Liver (tissue), 9 donors: Measurements from ENCODE around the gene DTWD2. TPM values are rescaled to one million over a fixed set of nuclear protein-coding genes. Genes with fewer than 3 reads are reported as not detected.

Experiments used
- DNase-seq: peaks from one replicate; pipeline ENCODE4 v3.0.0-alpha.2; 2017; ENCODE audit warnings: low spot score
- H3K27ac ChIP-seq, 2 donors: one replicate each; pipeline ENCODE4 v1.7.0; 2013; ENCODE audit warnings: inconsistent platforms in 2 of 2, low read length in 2 of 2, control low read depth in 1 of 2, low read depth in 1 of 2, mild to moderate bottlenecking in 1 of 2
- H3K27me3 ChIP-seq, 4 donors: one replicate each; pipeline versions ENCODE4 v1.6.1 to v1.7.0; 2013; ENCODE audit warnings: low read length in 3 of 4, inconsistent platforms in 1 of 4, mild to moderate bottlenecking in 1 of 4, moderate library complexity in 1 of 4; ENCODE audit not compliant: control insufficient read depth in 4 of 4, insufficient read depth in 4 of 4
- H3K36me3 ChIP-seq, 4 donors: one replicate each; pipeline versions ENCODE4 v1.6.1 to v1.7.0; 2013; ENCODE audit warnings: low read length in 3 of 4, mild to moderate bottlenecking in 3 of 4, low read depth in 1 of 4, moderate library complexity in 1 of 4; ENCODE audit not compliant: control insufficient read depth in 4 of 4, insufficient read depth in 3 of 4
- H3K4me1 ChIP-seq, 4 donors: one replicate each; pipeline versions ENCODE4 v1.6.1 to v1.7.0; 2013; ENCODE audit warnings: low read length in 3 of 4, mild to moderate bottlenecking in 3 of 4, moderate library complexity in 1 of 4; ENCODE audit not compliant: control insufficient read depth in 4 of 4, insufficient read depth in 4 of 4
- H3K4me3 ChIP-seq, 3 donors: one replicate each; pipeline versions ENCODE4 v1.6.1 to v1.7.0; 2013; ENCODE audit warnings: low read length in 3 of 3, control low read depth in 1 of 3, low read depth in 1 of 3, mild to moderate bottlenecking in 1 of 3
- H3K9ac ChIP-seq, 2 donors: one replicate each; pipeline ENCODE4 v1.7.0; 2013; ENCODE audit warnings: low read length in 2 of 2, mild to moderate bottlenecking in 2 of 2, moderate library complexity in 2 of 2, control low read depth in 1 of 2, low read depth in 1 of 2
- H3K9me3 ChIP-seq, 4 donors: one replicate each; pipeline versions ENCODE4 v1.6.1 to v1.7.0; 2013; ENCODE audit warnings: low read length in 3 of 4; ENCODE audit not compliant: control insufficient read depth in 4 of 4
- EGR1 ChIP-seq, 2 donors: IDR thresholded peaks; 2 replicates each; pipeline ENCODE4 v1.6.1; 2016 to 2018; ENCODE audit warnings: antibody characterized with exemption in 2 of 2, low read depth in 2 of 2
- FOXA1 ChIP-seq: IDR thresholded peaks from 2 replicates; pipeline ENCODE4 v1.6.1; 2016; ENCODE audit warnings: antibody characterized with exemption
- FOXA2 ChIP-seq: IDR thresholded peaks from 2 replicates; pipeline ENCODE4 v1.6.1; 2016; ENCODE audit warnings: antibody characterized with exemption
- GABPA ChIP-seq, 2 donors: IDR thresholded peaks in 1 of 2; conservative IDR thresholded peaks in 1 of 2; 2 replicates each; pipeline ENCODE4 v1.6.1; 2016; ENCODE audit warnings: antibody characterized with exemption in 2 of 2, mild to moderate bottlenecking in 1 of 2, moderate library complexity in 1 of 2
- HNF4A ChIP-seq, 2 donors: conservative IDR thresholded peaks; 2 replicates each; pipeline ENCODE4 v1.6.1; 2016; ENCODE audit warnings: antibody characterized with exemption in 2 of 2, mild to moderate bottlenecking in 2 of 2
- HNF4G ChIP-seq: IDR thresholded peaks from 2 replicates; pipeline ENCODE4 v1.6.1; 2016; ENCODE audit warnings: antibody characterized with exemption
- NR2F2 ChIP-seq: IDR thresholded peaks from 2 replicates; pipeline ENCODE4 v1.6.1; 2016; ENCODE audit warnings: antibody characterized with exemption
- RXRA ChIP-seq, 2 donors: IDR thresholded peaks; 2 replicates each; pipeline ENCODE4 v1.6.1; 2017 to 2018; ENCODE audit warnings: antibody characterized with exemption in 2 of 2, mild to moderate bottlenecking in 1 of 2
- TAF1 ChIP-seq: conservative IDR thresholded peaks from 2 replicates; pipeline ENCODE4 v1.6.1; 2016; ENCODE audit warnings: antibody characterized with exemption, mild to moderate bottlenecking
- YY1 ChIP-seq: IDR thresholded peaks from 2 replicates; pipeline ENCODE4 v1.6.1; 2016; ENCODE audit warnings: antibody characterized with exemption, mild to moderate bottlenecking
- WGBS: extraction: QIAGEN DNeasy Blood & Tissue Kit; methylation state at CpG from one replicate; pipeline ENCODE4 v1.1.7; 2013; 5-methylcytosine and 5-hydroxymethylcytosine counted together
- polyA plus RNA-seq, 2 donors: library from polyadenylated mRNA; stranded (reverse) in 1 of 2; unstranded in 1 of 2; fragments of 200-250 nt in 1 of 2; fragments of >200 nt in 1 of 2; fragmentation: Nextera tagmentation in 1 of 2; extraction: Ambion mirVana in 1 of 2; gene quantifications; one replicate each; pipeline versions ENCODE4 v1.2.1 to v1.2.3, GENCODE V29; 2013 to 2015
- total RNA-seq, 2 donors: library from RNA; depleted of rRNA; stranded (reverse); fragments of >200 nt; gene quantifications; one replicate each; pipeline ENCODE4 v1.2.3, GENCODE V29; 2014
- TF ChIP-seq, protein P1 (sequence below): IDR thresholded peaks from 2 replicates; pipeline ENCODE4 v1.6.1; 2016; ENCODE audit warnings: antibody characterized with exemption
- TF ChIP-seq, protein P2 (sequence below): IDR thresholded peaks from 2 replicates; pipeline ENCODE4 v1.6.1; 2016; ENCODE audit warnings: antibody characterized with exemption
- TF ChIP-seq, protein P3 (sequence below): fragments of 150-350 bp; IDR thresholded peaks from 2 replicates; pipeline ENCODE4 v1.5.1; 2017; ENCODE audit warnings: improper control_type of control experiment, low read depth, low read length; ENCODE audit not compliant: missing input control
- TF ChIP-seq, protein P4 (sequence below): IDR thresholded peaks from 2 replicates; pipeline ENCODE4 v1.6.1; 2016; ENCODE audit warnings: antibody characterized with exemption
- TF ChIP-seq, protein P5 (sequence below): IDR thresholded peaks from 2 replicates; pipeline ENCODE4 v1.6.1; 2016; ENCODE audit warnings: antibody characterized with exemption, mild to moderate bottlenecking
- donor health status: healthy.
- donor health status: healthy.
- donor health status: healthy.
- donor health status: healthy.
- donor health status: healthy.

DTWD2 gene
- total and polyA plus RNA-seq, 4 donors: 2.3 to 10.7 (median 4.3) TPM

DNA sequence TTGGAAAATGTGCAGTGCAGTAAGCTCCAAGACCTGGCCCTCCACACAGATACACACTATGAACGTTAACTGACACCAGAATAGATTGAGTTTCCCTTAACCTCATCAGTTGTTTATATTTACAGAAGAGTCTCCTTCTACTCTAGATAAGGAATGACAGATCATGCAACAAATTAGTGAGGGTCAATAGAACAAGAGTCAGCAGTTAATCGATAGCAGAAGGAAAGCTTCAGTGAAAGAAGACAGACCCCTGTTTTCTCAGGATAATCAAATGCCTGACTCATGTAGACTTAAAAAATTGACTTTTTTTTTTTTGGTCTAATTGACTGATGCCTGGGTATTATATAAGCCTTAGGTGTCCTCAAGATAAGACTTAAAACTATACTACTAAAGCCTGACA, 179.9 kb downstream of the DTWD2 start:
- DNase-seq: no peak
- 44% methylated on average over 2 of the region's 2 CpGs for WGBS
- Histone ChIP-seq H3K4me1 (no peaks in the 10 kb centered on the region), H3K27me3 (no peaks in the 10 kb centered on the region), H3K9me3 (peaks cover 0 to 4% (median 0%) of the 10 kb centered on the region in 4 donors), H3K9ac (no peak overlapping the region), H3K36me3 (no peaks in the 10 kb centered on the region), H3K27ac (no peak overlapping the region), H3K4me3 (no peak overlapping the region)
- no peak for TF ChIP-seq FOXA2

DNA sequence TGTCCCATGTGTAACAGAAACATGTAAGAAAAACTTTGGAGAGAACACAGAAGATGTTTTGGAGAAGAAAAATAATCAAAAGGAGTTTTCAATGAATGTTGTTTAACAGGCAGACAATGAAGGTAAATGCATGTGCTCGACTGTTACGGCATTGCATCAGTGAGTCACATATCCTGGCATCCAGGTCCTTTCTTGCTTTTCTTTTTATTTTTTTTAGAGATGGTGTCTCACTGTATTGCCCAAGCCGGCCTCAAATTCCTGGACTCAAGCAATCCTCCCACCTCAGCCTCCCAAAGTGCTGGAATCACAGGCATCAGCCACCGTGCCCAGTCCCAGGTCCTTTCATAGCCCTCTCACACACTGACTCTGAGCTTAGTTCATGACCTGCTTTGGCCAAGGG, 181.8 kb downstream of the DTWD2 start:
- H3K27ac ChIP-seq: no peak overlapping the region
- H3K9ac ChIP-seq: no peak overlapping the region
- H3K4me3 ChIP-seq: no peak overlapping the region
- H3K4me1 ChIP-seq: no peaks in the 10 kb centered on the region
- H3K9me3 ChIP-seq: peaks cover 0 to 4% (median 0%) of the 10 kb centered on the region in 4 donors
- no peaks in the 10 kb centered on the region for H3K27me3 ChIP-seq
- 97% methylated on average over 4 of the region's 4 CpGs for WGBS
- H3K36me3 ChIP-seq: no peaks in the 10 kb centered on the region
- TF ChIP-seq GABPA (IDR thresholded peaks at IDR 0.05 in 1 of 2, conservative IDR thresholded peaks at IDR 0.05 in 1 of 2): no peak
- TF ChIP-seq HNF4A (conservative IDR thresholded peaks at IDR 0.05): no peak
- TF ChIP-seq, protein P1, sequence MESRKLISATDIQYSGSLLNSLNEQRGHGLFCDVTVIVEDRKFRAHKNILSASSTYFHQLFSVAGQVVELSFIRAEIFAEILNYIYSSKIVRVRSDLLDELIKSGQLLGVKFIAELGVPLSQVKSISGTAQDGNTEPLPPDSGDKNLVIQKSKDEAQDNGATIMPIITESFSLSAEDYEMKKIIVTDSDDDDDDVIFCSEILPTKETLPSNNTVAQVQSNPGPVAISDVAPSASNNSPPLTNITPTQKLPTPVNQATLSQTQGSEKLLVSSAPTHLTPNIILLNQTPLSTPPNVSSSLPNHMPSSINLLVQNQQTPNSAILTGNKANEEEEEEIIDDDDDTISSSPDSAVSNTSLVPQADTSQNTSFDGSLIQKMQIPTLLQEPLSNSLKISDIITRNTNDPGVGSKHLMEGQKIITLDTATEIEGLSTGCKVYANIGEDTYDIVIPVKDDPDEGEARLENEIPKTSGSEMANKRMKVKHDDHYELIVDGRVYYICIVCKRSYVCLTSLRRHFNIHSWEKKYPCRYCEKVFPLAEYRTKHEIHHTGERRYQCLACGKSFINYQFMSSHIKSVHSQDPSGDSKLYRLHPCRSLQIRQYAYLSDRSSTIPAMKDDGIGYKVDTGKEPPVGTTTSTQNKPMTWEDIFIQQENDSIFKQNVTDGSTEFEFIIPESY: no peak
- TF ChIP-seq, protein P2, sequence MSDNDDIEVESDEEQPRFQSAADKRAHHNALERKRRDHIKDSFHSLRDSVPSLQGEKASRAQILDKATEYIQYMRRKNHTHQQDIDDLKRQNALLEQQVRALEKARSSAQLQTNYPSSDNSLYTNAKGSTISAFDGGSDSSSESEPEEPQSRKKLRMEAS: no peak
- TF ChIP-seq RXRA (IDR thresholded peaks at IDR 0.05): no peak
- DNase-seq: no peak

DNA sequence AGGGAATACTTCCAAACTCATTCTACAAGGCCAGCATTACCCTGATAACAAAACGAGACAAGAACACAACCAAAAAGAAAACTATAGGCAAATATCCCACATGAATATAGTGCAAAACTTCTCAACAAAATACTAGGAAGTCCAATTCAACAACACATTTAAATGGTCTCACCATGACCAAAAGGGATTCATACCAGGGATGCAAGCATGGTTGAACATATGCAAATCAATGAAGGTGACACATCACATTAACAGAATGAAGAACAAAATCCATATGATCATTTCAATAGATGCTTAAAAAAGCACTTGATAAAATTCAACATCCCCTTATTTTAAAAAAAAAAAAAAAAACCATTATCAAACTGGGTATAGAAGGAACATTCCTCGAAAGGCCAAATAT, 186.0 kb downstream of the DTWD2 start:
- Histone ChIP-seq H3K4me3 (no peak overlapping the region), H3K36me3 (no peaks in the 10 kb centered on the region), H3K4me1 (no peaks in the 10 kb centered on the region), H3K9ac (no peak overlapping the region), H3K27ac (no peak overlapping the region), H3K9me3 (no peaks in the 10 kb centered on the region), H3K27me3 (no peaks in the 10 kb centered on the region)
- TF ChIP-seq, protein P3, sequence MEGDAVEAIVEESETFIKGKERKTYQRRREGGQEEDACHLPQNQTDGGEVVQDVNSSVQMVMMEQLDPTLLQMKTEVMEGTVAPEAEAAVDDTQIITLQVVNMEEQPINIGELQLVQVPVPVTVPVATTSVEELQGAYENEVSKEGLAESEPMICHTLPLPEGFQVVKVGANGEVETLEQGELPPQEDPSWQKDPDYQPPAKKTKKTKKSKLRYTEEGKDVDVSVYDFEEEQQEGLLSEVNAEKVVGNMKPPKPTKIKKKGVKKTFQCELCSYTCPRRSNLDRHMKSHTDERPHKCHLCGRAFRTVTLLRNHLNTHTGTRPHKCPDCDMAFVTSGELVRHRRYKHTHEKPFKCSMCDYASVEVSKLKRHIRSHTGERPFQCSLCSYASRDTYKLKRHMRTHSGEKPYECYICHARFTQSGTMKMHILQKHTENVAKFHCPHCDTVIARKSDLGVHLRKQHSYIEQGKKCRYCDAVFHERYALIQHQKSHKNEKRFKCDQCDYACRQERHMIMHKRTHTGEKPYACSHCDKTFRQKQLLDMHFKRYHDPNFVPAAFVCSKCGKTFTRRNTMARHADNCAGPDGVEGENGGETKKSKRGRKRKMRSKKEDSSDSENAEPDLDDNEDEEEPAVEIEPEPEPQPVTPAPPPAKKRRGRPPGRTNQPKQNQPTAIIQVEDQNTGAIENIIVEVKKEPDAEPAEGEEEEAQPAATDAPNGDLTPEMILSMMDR: no peak
- TF ChIP-seq YY1 (no peak), HNF4A (conservative IDR thresholded peaks at IDR 0.05) (no peak)
- 96% methylated on average over 2 of the region's 2 CpGs for WGBS
- no peak for DNase-seq

DNA sequence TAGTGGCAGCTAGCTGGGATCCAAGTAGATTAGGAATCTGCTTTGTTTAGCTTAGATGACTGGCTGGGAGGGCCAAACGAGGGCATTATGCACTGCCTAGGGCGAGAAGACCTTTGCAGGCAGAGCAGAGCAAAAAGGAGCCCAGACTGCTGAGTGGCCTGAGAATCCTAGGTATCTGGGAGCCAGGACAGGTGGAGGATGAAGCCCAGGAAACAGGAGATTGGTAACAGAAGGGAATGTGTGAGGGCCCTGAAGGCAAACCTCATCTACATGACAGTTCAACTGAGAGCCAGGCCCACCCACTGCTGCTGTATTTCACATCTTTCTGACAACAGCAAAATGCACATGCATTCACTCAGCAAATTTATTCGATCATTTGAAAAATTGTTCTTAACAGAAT, 192.3 kb downstream of the DTWD2 start:
- no peak for DNase-seq
- Histone ChIP-seq H3K9ac (no peak overlapping the region), H3K36me3 (no peaks in the 10 kb centered on the region), H3K9me3 (no peaks in the 10 kb centered on the region), H3K27me3 (no peaks in the 10 kb centered on the region), H3K4me3 (no peak overlapping the region), H3K27ac (no peak overlapping the region), H3K4me1 (peaks cover 0 to 26% (median 18%) of the 10 kb centered on the region in 4 donors)
- 94% methylated on average over 3 of the region's 3 CpGs for WGBS
- TF ChIP-seq, protein P4, sequence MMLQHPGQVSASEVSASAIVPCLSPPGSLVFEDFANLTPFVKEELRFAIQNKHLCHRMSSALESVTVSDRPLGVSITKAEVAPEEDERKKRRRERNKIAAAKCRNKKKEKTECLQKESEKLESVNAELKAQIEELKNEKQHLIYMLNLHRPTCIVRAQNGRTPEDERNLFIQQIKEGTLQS: no peak
- TF ChIP-seq TAF1 (no peak), NR2F2 (no peak), HNF4G (no peak), GABPA (IDR thresholded peaks at IDR 0.05 in 1 of 2, conservative IDR thresholded peaks at IDR 0.05 in 1 of 2) (no peak), FOXA2 (no peak), RXRA (IDR thresholded peaks at IDR 0.05) (no peak), EGR1 (IDR thresholded peaks at IDR 0.05; ENCODE audit: low read depth in 2 of 2) (no peak), HNF4A (conservative IDR thresholded peaks at IDR 0.05) (no peak), FOXA1 (no peak)
- TF ChIP-seq, protein P5, sequence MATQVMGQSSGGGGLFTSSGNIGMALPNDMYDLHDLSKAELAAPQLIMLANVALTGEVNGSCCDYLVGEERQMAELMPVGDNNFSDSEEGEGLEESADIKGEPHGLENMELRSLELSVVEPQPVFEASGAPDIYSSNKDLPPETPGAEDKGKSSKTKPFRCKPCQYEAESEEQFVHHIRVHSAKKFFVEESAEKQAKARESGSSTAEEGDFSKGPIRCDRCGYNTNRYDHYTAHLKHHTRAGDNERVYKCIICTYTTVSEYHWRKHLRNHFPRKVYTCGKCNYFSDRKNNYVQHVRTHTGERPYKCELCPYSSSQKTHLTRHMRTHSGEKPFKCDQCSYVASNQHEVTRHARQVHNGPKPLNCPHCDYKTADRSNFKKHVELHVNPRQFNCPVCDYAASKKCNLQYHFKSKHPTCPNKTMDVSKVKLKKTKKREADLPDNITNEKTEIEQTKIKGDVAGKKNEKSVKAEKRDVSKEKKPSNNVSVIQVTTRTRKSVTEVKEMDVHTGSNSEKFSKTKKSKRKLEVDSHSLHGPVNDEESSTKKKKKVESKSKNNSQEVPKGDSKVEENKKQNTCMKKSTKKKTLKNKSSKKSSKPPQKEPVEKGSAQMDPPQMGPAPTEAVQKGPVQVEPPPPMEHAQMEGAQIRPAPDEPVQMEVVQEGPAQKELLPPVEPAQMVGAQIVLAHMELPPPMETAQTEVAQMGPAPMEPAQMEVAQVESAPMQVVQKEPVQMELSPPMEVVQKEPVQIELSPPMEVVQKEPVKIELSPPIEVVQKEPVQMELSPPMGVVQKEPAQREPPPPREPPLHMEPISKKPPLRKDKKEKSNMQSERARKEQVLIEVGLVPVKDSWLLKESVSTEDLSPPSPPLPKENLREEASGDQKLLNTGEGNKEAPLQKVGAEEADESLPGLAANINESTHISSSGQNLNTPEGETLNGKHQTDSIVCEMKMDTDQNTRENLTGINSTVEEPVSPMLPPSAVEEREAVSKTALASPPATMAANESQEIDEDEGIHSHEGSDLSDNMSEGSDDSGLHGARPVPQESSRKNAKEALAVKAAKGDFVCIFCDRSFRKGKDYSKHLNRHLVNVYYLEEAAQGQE: no peak
